ENCODE results near the gene MRPL34. TPM values are rescaled to one million over a fixed set of nuclear protein-coding genes. Genes with fewer than 3 reads are reported as not detected.

MRPL34 gene
- total RNA-seq, 1 experiment from 2014 or later, result 87.7 TPM

GRCh38 chr19:17323300-17323963 lies 17.8 kb downstream of the MRPL34 start:
- TF ChIP-seq CTCF (IDR thresholded peaks at IDR 0.05), result no peak
- no peak for TF ChIP-seq REST (IDR thresholded peaks at IDR 0.05; ENCODE audit: insufficient read depth in 1 of 2, low read depth in 2 of 2, low read length in 1 of 2)
- TF ChIP-seq SIN3A (IDR thresholded peaks at IDR 0.05; ENCODE audit: borderline replicate concordance, insufficient read depth, low read depth, low read length), result no peak
- no peak for TF ChIP-seq POLR2AphosphoS5 (IDR thresholded peaks at IDR 0.05; ENCODE audit: low read depth, low read length)
- TF ChIP-seq TCF7L2 (IDR thresholded peaks at IDR 0.05; ENCODE audit: low read depth, low read length), result no peak
- no TSS peak for BruUV-seq (replicated peaks)
- in situ Hi-C loops (cut with HindIII; ENCODE audit: low pct_unique_long_range_greater_than_20kb, low sequenced_read_pairs), result no loop called here
- ChIA-PET CTCF (no interaction called here), POLR2A (no interaction called here)
- Histone ChIP-seq H3K4me1 (ENCODE audit: control insufficient read depth, insufficient read depth, low read length) (no peaks in the 10 kb centered on the region), H3K27me3 (ENCODE audit: control insufficient read depth, insufficient read depth, low read length) (no peaks in the 10 kb centered on the region), H3K9me3 (ENCODE audit: control insufficient read depth, insufficient read depth, low read depth, low read length) (no peaks in the 10 kb centered on the region), H3K4me3 (ENCODE audit: low read depth in 2 of 2, low read length in 2 of 2) (no peak overlapping the region), H3K36me3 (ENCODE audit: control insufficient read depth, insufficient read depth, low read length) (no peaks in the 10 kb centered on the region; the same call in 1 of the 2 replicates), H3K27ac (ENCODE audit: low read length) (no peak overlapping the region)
- intact Hi-C loops (cut with micrococcal nuclease; ENCODE audit: unreplicated experiment), result no loop called here
- ATAC-seq (no peak), DNase-seq (ENCODE audit: low read depth, low spot score) (no peak)

GRCh38 chr19:17323964-17324332 lies 18.3 kb downstream of the MRPL34 start:
- no peak for DNase-seq (ENCODE audit: low read depth, low spot score)
- Histone ChIP-seq H3K36me3 (ENCODE audit: control insufficient read depth, insufficient read depth, low read length) (no peaks in the 10 kb centered on the region; the same call in 1 of the 2 replicates), H3K4me3 (ENCODE audit: low read depth in 2 of 2, low read length in 2 of 2) (no peak overlapping the region), H3K9me3 (ENCODE audit: control insufficient read depth, insufficient read depth, low read depth, low read length) (no peaks in the 10 kb centered on the region), H3K27me3 (ENCODE audit: control insufficient read depth, insufficient read depth, low read length) (no peaks in the 10 kb centered on the region), H3K27ac (ENCODE audit: low read length) (no peak overlapping the region), H3K4me1 (ENCODE audit: control insufficient read depth, insufficient read depth, low read length) (no peaks in the 10 kb centered on the region)
- TF ChIP-seq REST (IDR thresholded peaks at IDR 0.05; ENCODE audit: insufficient read depth in 1 of 2, low read depth in 2 of 2, low read length in 1 of 2), result no peak
- TF ChIP-seq CTCF (IDR thresholded peaks at IDR 0.05), result no peak
- no peak for TF ChIP-seq SIN3A (IDR thresholded peaks at IDR 0.05; ENCODE audit: borderline replicate concordance, insufficient read depth, low read depth, low read length)
- TF ChIP-seq TCF7L2 (IDR thresholded peaks at IDR 0.05; ENCODE audit: low read depth, low read length), result no peak
- no peak for TF ChIP-seq POLR2AphosphoS5 (IDR thresholded peaks at IDR 0.05; ENCODE audit: low read depth, low read length)
- ATAC-seq, result no peak
- in situ Hi-C loops (cut with HindIII; ENCODE audit: low pct_unique_long_range_greater_than_20kb, low sequenced_read_pairs) (no loop called here), intact Hi-C loops (cut with micrococcal nuclease; ENCODE audit: unreplicated experiment) (no loop called here)
- BruUV-seq (replicated peaks), result no TSS peak
- ChIA-PET CTCF (no interaction called here), POLR2A (no interaction called here)
